Prostate gland (tissue), 2 donors: ENCODE measurements around the gene MTG1.

Experiments used
- POLR2A ChIP-seq: fragments of 450-650 bp; IDR thresholded peaks from one replicate; pipeline ENCODE4 v1.6.1; 2016; ENCODE audit warnings: antibody characterized with exemption, mild to moderate bottlenecking
- TF ChIP-seq, protein P1 (sequence below), 4 experiments: fragments of 200-600 bp in 2 of 4; fragments of 450-650 bp in 2 of 4; sonication (generic) in 2 of 4; IDR thresholded peaks; 1 replicate in 3 of 4; 2 replicates in 1 of 4; pipeline ENCODE4 v1.5.1; 2016 to 2019; ENCODE audit warnings: antibody characterized with exemption in 4 of 4, mild to moderate bottlenecking in 2 of 4, moderate library complexity in 2 of 4

DNA sequence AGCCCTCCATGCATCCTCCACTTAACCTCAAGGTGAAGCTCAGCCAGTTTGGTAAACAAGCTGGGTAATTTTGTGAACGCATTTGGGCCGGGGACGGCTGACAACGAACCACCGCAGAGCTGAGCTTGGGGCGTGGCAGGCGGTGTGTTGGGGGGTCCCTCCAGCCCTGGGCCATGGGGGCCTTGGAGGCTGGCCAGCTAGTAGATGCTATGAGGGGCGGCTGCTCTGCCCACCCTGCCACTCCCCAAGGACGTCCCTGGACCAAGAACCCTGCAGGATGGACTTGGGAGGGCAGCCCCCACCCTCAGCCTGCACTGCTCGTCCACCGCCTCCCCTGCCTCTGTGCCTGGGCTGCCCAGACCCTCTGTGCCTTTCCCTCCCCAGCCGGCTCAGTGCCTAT, 47.8 kb downstream of the MTG1 start:
- TF ChIP-seq POLR2A, result no peak
- TF ChIP-seq, protein P1, sequence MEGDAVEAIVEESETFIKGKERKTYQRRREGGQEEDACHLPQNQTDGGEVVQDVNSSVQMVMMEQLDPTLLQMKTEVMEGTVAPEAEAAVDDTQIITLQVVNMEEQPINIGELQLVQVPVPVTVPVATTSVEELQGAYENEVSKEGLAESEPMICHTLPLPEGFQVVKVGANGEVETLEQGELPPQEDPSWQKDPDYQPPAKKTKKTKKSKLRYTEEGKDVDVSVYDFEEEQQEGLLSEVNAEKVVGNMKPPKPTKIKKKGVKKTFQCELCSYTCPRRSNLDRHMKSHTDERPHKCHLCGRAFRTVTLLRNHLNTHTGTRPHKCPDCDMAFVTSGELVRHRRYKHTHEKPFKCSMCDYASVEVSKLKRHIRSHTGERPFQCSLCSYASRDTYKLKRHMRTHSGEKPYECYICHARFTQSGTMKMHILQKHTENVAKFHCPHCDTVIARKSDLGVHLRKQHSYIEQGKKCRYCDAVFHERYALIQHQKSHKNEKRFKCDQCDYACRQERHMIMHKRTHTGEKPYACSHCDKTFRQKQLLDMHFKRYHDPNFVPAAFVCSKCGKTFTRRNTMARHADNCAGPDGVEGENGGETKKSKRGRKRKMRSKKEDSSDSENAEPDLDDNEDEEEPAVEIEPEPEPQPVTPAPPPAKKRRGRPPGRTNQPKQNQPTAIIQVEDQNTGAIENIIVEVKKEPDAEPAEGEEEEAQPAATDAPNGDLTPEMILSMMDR (IDR thresholded peaks at IDR 0.05), result no peak
